VCaP (cell line): ENCODE data around the gene CATSPER1.
A peak's percentile ranks its signal among the peaks of the same experiment; 100 is the strongest.

Experiments
- H3K27ac ChIP-seq: fragments of 450-650 bp; 2 replicates; pipeline ENCODE4 v1.5.1; 2017
- CTCF ChIP-seq: fragments of 450-650 bp; conservative IDR thresholded peaks from 2 replicates; pipeline ENCODE4 v1.5.1; 2017; ENCODE audit warnings: mild to moderate bottlenecking, moderate library complexity

The CATSPER1 gene

GRCh38 chr11:66045177-66045639 lies 18.9 kb upstream of the CATSPER1 start:
- peak overlapping the region; percentile 34; the same call in 1 of the 2 replicates for H3K27ac ChIP-seq
- TF ChIP-seq CTCF: peak; percentile 100

DNA sequence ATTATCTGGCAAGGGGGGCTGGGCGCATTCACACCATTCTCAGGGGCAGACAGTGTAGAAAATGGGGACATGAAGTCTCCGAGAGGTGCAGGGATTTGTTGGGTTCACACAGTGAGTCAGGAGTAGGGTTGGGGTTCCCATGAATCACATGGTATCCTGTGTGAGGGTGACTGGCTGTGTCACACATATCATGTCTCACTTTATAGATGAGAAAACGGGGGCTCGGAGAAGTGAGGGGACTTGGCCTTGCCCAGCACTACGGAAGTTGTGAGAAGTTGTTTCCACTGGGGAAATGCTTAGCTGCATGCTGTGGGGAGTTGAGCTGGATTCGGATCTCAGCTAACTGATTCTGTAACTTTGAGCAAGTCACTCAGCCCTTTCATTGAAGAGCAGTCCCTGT lies 18.5 kb upstream of the CATSPER1 start:
- H3K27ac ChIP-seq: no peak overlapping the region
- no peak for TF ChIP-seq CTCF

GRCh38 chr11:66042996-66043906 lies 17.0 kb upstream of the CATSPER1 start:
- no peak overlapping the region for H3K27ac ChIP-seq
- no peak for TF ChIP-seq CTCF

- H3K27ac ChIP-seq: no peak overlapping the region
- TF ChIP-seq CTCF: no peak
These were observed 16.1 kb upstream of the CATSPER1 start for GRCh38 chr11:66042227-66042995.

GRCh38 chr11:66039765-66040164 lies 13.5 kb upstream of the CATSPER1 start:
- H3K27ac ChIP-seq: no peak overlapping the region
- no peak for TF ChIP-seq CTCF

- no peak for TF ChIP-seq CTCF
- H3K27ac ChIP-seq: no peak overlapping the region
These were observed 11.0 kb upstream of the CATSPER1 start for GRCh38 chr11:66037327-66037726.

DNA sequence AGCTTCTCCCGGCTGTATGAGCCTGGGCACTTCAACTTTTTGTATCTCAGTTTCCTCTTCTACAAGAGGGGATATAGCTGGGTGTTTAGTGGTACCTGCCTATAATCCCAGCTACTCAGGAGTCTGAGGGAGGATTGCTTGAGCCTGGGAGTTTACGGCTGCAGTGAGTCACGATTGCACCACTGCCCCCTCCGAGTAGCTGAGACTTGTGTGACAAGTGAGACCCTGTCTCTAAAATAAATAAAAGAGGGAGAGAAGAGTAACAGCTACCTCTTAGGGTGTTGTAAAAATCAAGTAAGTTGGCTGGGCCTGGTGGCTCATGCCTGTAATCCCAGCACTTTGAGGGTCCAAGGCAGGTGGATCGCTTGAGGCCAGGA lies 10.0 kb upstream of the CATSPER1 start:
- H3K27ac ChIP-seq: peak overlapping the region; percentile 25
- no peak for TF ChIP-seq CTCF
